GM15510 (cell line): Measurements from ENCODE around the gene WNK4.

Experiments used
- POLR2A ChIP-seq: IDR thresholded peaks from 3 replicates; pipeline ENCODE4 v1.6.1; 2011; ENCODE audit warnings: borderline replicate concordance; ENCODE audit not compliant: insufficient read length; ENCODE audit errors: extremely low read depth

Gene WNK4

DNA sequence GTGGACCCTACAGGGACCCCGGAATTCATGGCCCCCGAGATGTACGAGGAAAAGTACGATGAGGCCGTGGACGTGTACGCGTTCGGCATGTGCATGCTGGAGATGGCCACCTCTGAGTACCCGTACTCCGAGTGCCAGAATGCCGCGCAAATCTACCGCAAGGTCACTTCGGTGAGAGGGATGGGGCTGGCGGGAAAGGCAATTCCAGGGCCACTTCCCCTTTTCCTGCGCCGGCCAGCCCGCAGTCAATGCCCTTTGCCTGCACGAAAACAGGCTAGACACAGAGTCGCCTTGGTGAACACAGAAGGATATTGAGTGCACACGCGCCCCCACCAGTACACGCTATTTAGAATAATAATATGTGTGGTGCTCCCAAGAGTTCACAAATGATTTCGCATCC is 4.0 kb downstream of the WNK4 start:
- TF ChIP-seq POLR2A: no peak

DNA sequence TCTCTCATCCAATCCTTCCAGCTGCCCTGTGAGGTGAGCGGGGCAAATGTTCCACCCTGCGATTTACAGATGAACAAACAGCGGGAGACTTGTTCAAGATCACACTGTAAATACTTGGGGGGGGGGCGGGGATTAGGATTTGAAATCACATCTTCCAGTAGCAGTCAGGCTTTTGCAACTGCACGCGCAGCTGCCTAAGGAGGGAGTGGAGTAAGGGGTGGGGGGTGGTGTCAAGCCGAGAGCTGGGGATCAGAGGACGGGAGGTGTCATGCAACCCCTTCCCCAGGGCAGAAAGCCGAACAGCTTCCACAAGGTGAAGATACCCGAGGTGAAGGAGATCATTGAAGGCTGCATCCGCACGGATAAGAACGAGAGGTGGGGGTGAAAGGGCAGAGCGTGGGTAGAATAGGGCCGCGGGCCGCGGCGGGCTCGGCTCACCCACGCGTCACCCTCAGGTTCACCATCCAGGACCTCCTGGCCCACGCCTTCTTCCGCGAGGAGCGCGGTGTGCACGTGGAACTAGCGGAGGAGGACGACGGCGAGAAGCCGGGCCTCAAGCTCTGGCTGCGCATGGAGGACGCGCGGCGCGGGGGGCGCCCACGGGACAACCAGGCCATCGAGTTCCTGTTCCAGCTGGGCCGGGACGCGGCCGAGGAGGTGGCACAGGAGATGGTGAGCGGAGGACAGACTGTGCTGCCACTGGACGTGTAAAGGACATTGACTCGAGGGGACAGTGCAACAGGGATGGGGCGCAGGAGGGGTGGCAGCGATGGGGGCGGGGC is 4.6 kb downstream of the WNK4 start:
- no peak for TF ChIP-seq POLR2A

GRCh38 chr17:42787266-42787665 is 6.9 kb downstream of the WNK4 start:
- TF ChIP-seq POLR2A: no peak

DNA sequence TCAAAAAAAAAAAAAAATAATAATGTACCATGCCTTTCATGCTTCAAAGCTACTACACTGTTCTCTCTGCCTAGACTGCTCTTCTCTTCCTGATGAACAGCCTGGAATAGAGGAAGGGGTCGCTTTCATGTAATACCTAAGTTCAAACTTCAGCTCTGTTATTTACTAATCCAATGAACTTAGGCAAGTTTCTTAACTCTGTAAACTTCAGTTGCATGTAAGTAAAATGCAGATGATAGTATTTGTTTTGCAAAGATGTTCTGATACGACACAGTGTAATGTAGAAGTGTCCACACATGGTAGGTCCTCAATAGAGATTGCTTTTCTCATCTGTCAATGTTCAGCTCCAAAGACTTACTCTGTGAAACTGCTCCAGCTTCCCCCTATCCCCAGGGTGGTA is 11.5 kb downstream of the WNK4 start:
- TF ChIP-seq POLR2A: no peak

GRCh38 chr17:42792545-42792944 is 12.1 kb downstream of the WNK4 start:
- no peak for TF ChIP-seq POLR2A

DNA sequence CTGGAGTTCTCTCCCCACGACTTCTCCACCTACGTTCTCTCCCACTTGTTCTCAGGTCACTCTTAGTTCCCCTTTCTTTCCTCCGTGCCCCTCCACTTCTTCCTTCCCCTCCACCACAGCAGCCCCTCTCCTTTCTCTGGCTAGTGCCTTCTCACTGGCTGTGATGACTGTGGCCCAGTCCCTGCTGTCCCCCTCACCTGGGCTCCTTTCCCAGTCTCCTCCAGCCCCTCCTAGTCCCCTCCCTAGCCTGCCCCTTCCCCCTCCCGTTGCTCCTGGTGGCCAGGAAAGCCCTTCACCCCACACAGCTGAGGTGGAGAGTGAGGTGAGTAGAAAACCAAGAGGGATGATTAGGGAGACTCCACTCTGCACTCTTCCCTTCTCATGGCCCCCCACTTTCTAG is 14.7 kb downstream of the WNK4 start:
- TF ChIP-seq POLR2A: no peak

- no peak for TF ChIP-seq POLR2A
These were observed 15.1 kb downstream of the WNK4 start for GRCh38 chr17:42795465-42795864.

- TF ChIP-seq POLR2A: no peak
These were observed 15.8 kb downstream of the WNK4 start for GRCh38 chr17:42796066-42796758.

GRCh38 chr17:42797067-42798007 is 16.9 kb downstream of the WNK4 start:
- TF ChIP-seq POLR2A: no peak

DNA sequence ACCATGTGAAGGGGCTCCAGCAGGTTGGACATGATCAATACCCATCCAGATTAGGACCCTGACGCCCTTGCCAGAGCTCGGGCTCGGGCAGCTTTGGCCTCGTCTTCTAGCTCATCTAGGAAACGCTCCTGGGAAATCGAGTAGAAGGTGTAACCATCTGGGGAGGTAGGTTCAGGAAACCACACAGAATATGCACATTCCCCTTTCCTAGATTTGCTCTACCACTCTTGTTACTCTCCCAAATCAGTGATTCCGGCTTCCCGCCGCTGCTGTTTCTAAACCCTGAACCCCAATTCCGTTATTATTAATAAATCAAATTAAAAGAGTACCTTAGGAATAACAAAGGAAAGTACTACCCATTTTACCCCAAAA is 17.6 kb downstream of the WNK4 start:
- TF ChIP-seq POLR2A: no peak

DNA sequence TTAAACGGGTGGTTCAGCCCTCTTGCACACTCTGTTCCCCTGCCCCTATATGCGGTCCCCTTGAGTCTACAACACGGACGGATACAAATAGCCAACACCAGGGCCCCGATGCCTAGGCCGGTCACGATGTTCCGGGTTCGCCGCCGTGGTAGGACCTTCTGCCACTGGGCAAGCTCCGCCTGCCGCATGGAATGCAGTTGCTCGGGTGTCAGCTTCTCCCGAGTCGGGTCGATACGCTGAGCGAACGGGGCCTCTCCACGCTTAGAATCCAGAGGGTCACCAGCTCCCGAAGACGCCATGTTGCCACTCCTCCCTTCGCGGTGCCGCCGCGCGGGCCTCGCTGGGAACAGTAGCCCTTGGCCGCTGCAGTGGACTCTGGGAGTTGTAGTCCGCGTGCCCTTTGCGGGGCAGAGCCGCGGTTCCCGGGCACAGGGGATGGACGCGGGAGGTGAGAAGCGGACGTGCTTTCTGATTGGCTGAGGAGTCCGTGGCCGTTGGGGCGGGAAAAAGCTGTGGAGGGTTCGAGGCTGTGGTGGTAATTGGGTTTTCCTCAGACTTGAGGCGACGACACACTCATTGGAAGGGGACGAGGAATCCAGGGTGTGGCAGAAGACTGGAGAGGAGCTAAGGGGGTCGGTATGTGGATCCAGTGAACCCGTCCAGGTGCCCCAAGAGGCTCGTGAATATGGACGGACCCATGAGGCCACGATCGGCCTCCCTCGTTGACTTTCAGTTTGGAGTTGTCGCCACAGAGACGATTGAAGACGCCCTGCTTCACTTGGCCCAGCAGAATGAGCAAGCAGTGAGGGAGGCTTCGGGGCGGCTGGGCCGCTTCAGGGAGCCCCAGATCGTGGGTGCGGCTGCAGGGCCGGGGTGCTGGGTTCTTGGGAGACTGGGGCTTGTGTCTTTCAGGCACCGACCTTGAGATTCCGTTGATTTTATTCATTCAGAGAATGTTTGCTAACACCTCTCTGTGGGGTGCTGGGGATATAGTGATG is 18.3 kb downstream of the WNK4 start, which contains the start of the genes CNTD1 and COA3:
Gene CNTD1, plus strand, starts transcription at position 479 of the 998 bp plus-strand sequence. Its CDS starts 207 bp downstream, at position 686.
Gene COA3, minus strand, starts transcription at position 322 of the 998 bp plus-strand sequence. Its CDS starts 23 bp downstream, at position 299.
- TF ChIP-seq POLR2A: peak; percentile 72

DNA sequence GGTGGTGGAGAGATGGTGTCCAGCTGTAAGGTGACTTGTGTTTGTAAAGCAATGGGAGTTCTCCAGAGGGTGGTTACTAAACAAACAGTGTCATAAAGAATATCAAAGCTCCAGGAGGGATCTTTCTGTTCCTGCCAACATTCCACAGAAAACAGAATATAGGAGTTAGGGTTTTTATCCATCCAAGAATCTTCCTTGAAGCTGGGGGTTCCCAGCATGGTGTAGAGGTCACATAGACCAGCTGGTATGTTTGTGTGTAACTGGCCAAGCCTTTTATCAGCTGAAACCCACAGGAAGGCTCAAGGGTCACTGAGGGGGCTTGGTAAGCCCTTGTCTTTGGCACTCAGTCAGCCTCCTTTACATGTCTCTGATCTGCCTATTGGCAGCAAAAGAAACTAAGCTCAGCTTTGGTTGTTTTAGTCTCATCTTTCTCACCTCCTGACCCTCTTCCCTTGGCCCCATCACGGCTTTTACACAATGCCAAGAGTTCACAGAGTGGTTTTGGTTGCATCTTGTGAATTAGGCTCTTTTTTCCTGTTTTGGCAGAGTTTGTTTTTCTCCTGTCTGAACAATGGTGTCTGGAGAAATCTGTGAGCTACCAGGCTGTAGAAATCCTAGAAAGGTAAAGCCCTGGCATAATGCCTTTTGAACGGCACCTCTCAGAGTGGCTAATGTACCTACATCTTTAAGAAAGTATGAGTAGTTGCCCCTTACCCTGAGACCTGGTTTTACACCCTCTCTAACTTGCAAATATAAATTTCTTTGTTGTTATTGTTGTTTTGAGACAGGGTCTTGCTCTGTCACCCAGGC is 22.9 kb downstream of the WNK4 start:
- no peak for TF ChIP-seq POLR2A

DNA sequence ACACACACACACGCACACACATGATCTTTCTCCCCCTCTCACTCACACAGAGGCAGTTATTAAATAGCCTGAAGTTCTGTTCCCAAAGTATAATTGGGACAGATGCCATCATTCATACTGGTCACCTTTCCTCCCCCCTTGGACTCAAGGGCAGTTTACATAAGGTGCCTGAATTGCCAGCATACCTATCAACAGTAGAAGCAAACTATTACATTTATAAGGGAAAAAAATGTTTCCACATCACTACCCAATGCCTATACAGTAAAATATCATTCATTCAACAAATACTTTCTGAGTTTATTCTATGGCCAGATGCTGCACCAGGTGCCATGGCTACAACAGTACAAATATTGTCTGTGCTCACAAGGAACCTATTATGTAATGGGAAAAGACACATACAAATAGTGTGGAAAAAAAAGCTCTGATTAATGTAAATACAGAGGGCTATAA is 24.5 kb downstream of the WNK4 start:
- no peak for TF ChIP-seq POLR2A
